ENCODE results near the gene GRK3.
"Not testable (repeated sequence)": the region's sequence is repeated elsewhere in the genome, so short reads cannot be mapped to it uniquely, and the experiment has no call there.

The GRK3 gene

GRCh38 chr22:25574736-25575135, 10.3 kb downstream of the GRK3 start:
- DNase-seq = no peak

GRCh38 chr22:25575674-25576392, 11.4 kb downstream of the GRK3 start:
- DNase-seq = peak in 1 of 2 experiments; percentile 25

- not testable (repeated sequence) for DNase-seq
Observed at GRCh38 chr22:25581452-25581851, 17.0 kb downstream of the GRK3 start.

- no peak for DNase-seq
Observed at GRCh38 chr22:25582946-25583345, 18.5 kb downstream of the GRK3 start.

GRCh38 chr22:25584993-25585392, 20.5 kb downstream of the GRK3 start:
- not testable (repeated sequence) for DNase-seq

GRCh38 chr22:25589664-25590063, 25.2 kb downstream of the GRK3 start:
- not testable (repeated sequence) for DNase-seq

GRCh38 chr22:25593323-25593722, 28.8 kb downstream of the GRK3 start:
- DNase-seq = not testable (repeated sequence)

GRCh38 chr22:25598609-25599008, 34.1 kb downstream of the GRK3 start:
- no peak for DNase-seq

GRCh38 chr22:25602445-25602844, 38.0 kb downstream of the GRK3 start:
- no peak for DNase-seq

GRCh38 chr22:25602916-25603315, 38.4 kb downstream of the GRK3 start:
- DNase-seq = no peak

GRCh38 chr22:25605146-25605545, 40.7 kb downstream of the GRK3 start:
- not testable (repeated sequence) for DNase-seq

GRCh38 chr22:25605565-25605964, 41.1 kb downstream of the GRK3 start:
- not testable (repeated sequence) for DNase-seq

- DNase-seq = not testable (repeated sequence)
Observed at GRCh38 chr22:25611284-25611683, 46.8 kb downstream of the GRK3 start.

- DNase-seq = not testable (repeated sequence)
Observed at GRCh38 chr22:25613131-25613530, 48.7 kb downstream of the GRK3 start.

- DNase-seq = not testable (repeated sequence)
Observed at GRCh38 chr22:25613558-25613957, 49.1 kb downstream of the GRK3 start.

GRCh38 chr22:25614791-25615190, 50.3 kb downstream of the GRK3 start:
- not testable (repeated sequence) for DNase-seq

GRCh38 chr22:25621986-25622385, 57.5 kb downstream of the GRK3 start:
- no peak for DNase-seq

GRCh38 chr22:25623310-25623734, 58.8 kb downstream of the GRK3 start:
- DNase-seq = no peak

GRCh38 chr22:25623851-25624250, 59.4 kb downstream of the GRK3 start:
- no peak for DNase-seq

- no peak for DNase-seq
Observed at GRCh38 chr22:25624476-25624875, 60.0 kb downstream of the GRK3 start.

- DNase-seq = not testable (repeated sequence)
Observed at GRCh38 chr22:25625747-25626623, 61.5 kb downstream of the GRK3 start.

- DNase-seq = no peak
Observed at GRCh38 chr22:25626624-25626990, 62.1 kb downstream of the GRK3 start.

GRCh38 chr22:25627271-25627852, 62.9 kb downstream of the GRK3 start:
- DNase-seq = peak in 1 of 2 experiments; percentile 31

GRCh38 chr22:25628494-25628893, 64.0 kb downstream of the GRK3 start:
- DNase-seq = no peak

Data from NCI-H446 (cell line).